H54 (cell line): ENCODE data around the gene SERPINB13.

Source experiments
- DNase-seq: peaks from one replicate; pipeline ENCODE4 v3.0.0; 2011; ENCODE audit warnings: low spot score, mixed read lengths; ENCODE audit not compliant: insufficient read length
- FAIRE-seq: peaks from 3 replicates; lab custom pipeline; 2011; peaks lifted over from hg19 to GRCh38; lab: Jason Lieb, UNC
- POLR2A ChIP-seq: IDR thresholded peaks from 2 replicates; pipeline ENCODE4 v1.6.1; 2011; ENCODE audit warnings: low read depth, mild to moderate bottlenecking, low read length

The SERPINB13 gene

DNA sequence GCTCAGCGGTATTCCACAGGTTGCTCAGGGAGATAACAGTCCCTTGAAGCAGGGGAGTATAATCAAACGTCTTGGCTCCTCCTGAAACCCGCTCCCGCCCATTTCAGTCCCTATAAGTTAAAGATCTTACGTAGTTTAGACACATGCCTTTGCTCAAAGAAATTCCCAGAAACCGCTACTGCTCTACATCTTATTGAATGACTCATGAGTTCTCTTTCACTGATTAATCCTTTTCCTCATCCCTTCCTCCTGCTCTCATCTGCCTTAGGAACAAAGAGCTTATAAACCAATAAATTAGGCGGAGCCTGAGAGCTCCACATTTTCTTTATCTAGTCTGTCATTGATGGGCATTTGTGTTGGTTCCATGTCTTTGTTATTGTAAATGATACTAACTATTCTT lies 61.1 kb downstream of the SERPINB13 start:
- no peak for TF ChIP-seq POLR2A
- FAIRE-seq = no peak
- no peak for DNase-seq
